Panc1 (cell line): ENCODE data around the gene PCNX1. TPM values are rescaled to one million over a fixed set of nuclear protein-coding genes. Genes with fewer than 3 reads are reported as not detected.

Experiments used
- ATAC-seq: fragments of 200-7000 bp; cut with Tn5 transposase; 2 replicates; pipeline ENCODE4 v1.9.1; 2020; ENCODE audit warnings: mild to moderate bottlenecking, moderate library complexity
- BruUV-seq: library from RNA; stranded (reverse); fragments of 400-500 nt; replicated peaks from 2 replicates; lab custom pipeline; 2021; lab: Mats Ljungman, UMichigan
- CTCF ChIA-PET: fragments of 300-600 bp; sonication (Branson Sonifier 250); formaldehyde crosslinking; loops from one replicate; lab custom pipeline; 2022; ENCODE audit warnings: antibody characterized with exemption; lab: Charles Lee
- POLR2A ChIA-PET: fragments of 300-600 bp; sonication (Branson Sonifier 250); formaldehyde crosslinking; loops from one replicate; lab custom pipeline; 2022; ENCODE audit warnings: antibody characterized with exemption; lab: Charles Lee
- DNase-seq: peaks from one replicate; pipeline ENCODE4 v3.0.0-alpha.2; 2010; ENCODE audit warnings: low read depth, low spot score
- H3K27ac ChIP-seq: 2 replicates; pipeline ENCODE4 v1.5.1; 2011; ENCODE audit warnings: mild to moderate bottlenecking, low read length, inconsistent platforms
- H3K27me3 ChIP-seq: fragments of 200-500 bp; sonication (Bioruptor generic); 2 replicates; pipeline ENCODE4 v1.6.0; 2014; ENCODE audit warnings: low read length, inconsistent platforms; ENCODE audit not compliant: control insufficient read depth, insufficient read depth
- H3K36me3 ChIP-seq: fragments of 200-500 bp; sonication (Bioruptor generic); 2 replicates; pipeline ENCODE4 v1.5.1; 2014; ENCODE audit warnings: inconsistent platforms, mild to moderate bottlenecking, low read length, moderate library complexity; ENCODE audit not compliant: control insufficient read depth, insufficient read depth
- H3K4me1 ChIP-seq: 2 replicates; pipeline ENCODE4 v1.5.1; 2011; ENCODE audit warnings: inconsistent platforms, mild to moderate bottlenecking, low read length, moderate library complexity; ENCODE audit not compliant: control insufficient read depth, insufficient read depth
- H3K4me3 ChIP-seq, 2 experiments: 2 replicates each; pipeline ENCODE4 v1.5.1; 2011 to 2012; ENCODE audit warnings: low read depth in 2 of 2, low read length in 2 of 2, mild to moderate bottlenecking in 2 of 2, inconsistent platforms in 1 of 2, moderate library complexity in 1 of 2
- H3K9me3 ChIP-seq: fragments of 200-500 bp; sonication (Bioruptor generic); 2 replicates; pipeline ENCODE4 v1.5.1; 2014; ENCODE audit warnings: low read depth, mild to moderate bottlenecking, inconsistent platforms, low read length, moderate library complexity; ENCODE audit not compliant: control insufficient read depth, insufficient read depth
- POLR2AphosphoS5 ChIP-seq: IDR thresholded peaks from 2 replicates; pipeline ENCODE4 v1.6.1; 2012; ENCODE audit warnings: mild to moderate bottlenecking, low read depth, low read length, moderate library complexity
- SIN3A ChIP-seq: IDR thresholded peaks from 2 replicates; pipeline ENCODE4 v1.6.1; 2012; ENCODE audit warnings: low read depth, mild to moderate bottlenecking, low read length, moderate library complexity, borderline replicate concordance; ENCODE audit not compliant: insufficient read depth
- TCF7L2 ChIP-seq: IDR thresholded peaks from 2 replicates; pipeline ENCODE4 v1.6.1; 2011; ENCODE audit warnings: mild to moderate bottlenecking, low read depth, low read length, inconsistent platforms
- in situ Hi-C: cut with HindIII; loops from 2 replicates; pipeline ENCODE4 v1.10.0; 2016; ENCODE audit warnings: low sequenced_read_pairs, low pct_unique_long_range_greater_than_20kb
- intact Hi-C: fragments of 100-400 bp; cut with micrococcal nuclease; formaldehyde crosslinking; loops from one replicate; pipeline ENCODE4 v1.10.0; 2022; ENCODE audit not compliant: unreplicated experiment
- total RNA-seq: library from RNA; stranded (reverse); gene quantifications from one replicate; pipeline ENCODE4 v1.2.1, GENCODE V29; 2021; ENCODE audit not compliant: unreplicated experiment
- TF ChIP-seq, protein P1 (sequence below): fragments of 450-650 bp; IDR thresholded peaks from 2 replicates; pipeline ENCODE4 v1.5.1; 2017; ENCODE audit warnings: mild to moderate bottlenecking
- TF ChIP-seq, protein P2 (sequence below), 2 experiments: IDR thresholded peaks; 2 replicates each; pipeline ENCODE4 v1.6.1; 2011 to 2012; ENCODE audit warnings: low read depth in 2 of 2, control low read depth in 1 of 2, low read length in 1 of 2, mild to moderate bottlenecking in 1 of 2, moderate library complexity in 1 of 2; ENCODE audit not compliant: insufficient read depth in 1 of 2

The PCNX1 gene
- total RNA-seq, 1 experiment from 2014 or later, result 30.5 TPM

DNA sequence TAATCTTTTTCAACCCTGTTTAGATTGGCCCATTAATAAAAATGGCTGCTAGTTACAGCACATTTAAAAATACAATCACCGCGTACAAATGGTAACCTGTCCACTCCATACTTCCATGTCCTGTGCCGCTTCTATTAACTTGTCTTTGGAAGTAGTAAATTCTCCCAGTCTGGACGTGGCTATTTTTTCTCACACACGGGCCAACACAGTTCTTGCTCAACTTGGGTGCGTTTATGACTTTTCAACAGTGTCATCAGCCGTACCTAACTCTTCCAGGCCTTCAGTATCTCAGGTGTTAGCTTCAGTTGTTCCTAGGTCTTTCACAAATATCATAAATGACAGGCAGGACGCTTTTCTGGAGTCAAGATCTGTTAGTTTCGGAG lies 475 bp upstream of the PCNX1 start:
- CTCF ChIA-PET, result no interaction called here
- no peaks in the 10 kb centered on the region for H3K27me3 ChIP-seq
- intact Hi-C loops (loop anchor here (5.0 kb wide), 1 partner anchor 66 kb away; no protein-coding TSS in a partner anchor), in situ Hi-C loops (no loop called here)
- TF ChIP-seq, protein P1, sequence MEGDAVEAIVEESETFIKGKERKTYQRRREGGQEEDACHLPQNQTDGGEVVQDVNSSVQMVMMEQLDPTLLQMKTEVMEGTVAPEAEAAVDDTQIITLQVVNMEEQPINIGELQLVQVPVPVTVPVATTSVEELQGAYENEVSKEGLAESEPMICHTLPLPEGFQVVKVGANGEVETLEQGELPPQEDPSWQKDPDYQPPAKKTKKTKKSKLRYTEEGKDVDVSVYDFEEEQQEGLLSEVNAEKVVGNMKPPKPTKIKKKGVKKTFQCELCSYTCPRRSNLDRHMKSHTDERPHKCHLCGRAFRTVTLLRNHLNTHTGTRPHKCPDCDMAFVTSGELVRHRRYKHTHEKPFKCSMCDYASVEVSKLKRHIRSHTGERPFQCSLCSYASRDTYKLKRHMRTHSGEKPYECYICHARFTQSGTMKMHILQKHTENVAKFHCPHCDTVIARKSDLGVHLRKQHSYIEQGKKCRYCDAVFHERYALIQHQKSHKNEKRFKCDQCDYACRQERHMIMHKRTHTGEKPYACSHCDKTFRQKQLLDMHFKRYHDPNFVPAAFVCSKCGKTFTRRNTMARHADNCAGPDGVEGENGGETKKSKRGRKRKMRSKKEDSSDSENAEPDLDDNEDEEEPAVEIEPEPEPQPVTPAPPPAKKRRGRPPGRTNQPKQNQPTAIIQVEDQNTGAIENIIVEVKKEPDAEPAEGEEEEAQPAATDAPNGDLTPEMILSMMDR, result no peak
- TF ChIP-seq, protein P2, sequence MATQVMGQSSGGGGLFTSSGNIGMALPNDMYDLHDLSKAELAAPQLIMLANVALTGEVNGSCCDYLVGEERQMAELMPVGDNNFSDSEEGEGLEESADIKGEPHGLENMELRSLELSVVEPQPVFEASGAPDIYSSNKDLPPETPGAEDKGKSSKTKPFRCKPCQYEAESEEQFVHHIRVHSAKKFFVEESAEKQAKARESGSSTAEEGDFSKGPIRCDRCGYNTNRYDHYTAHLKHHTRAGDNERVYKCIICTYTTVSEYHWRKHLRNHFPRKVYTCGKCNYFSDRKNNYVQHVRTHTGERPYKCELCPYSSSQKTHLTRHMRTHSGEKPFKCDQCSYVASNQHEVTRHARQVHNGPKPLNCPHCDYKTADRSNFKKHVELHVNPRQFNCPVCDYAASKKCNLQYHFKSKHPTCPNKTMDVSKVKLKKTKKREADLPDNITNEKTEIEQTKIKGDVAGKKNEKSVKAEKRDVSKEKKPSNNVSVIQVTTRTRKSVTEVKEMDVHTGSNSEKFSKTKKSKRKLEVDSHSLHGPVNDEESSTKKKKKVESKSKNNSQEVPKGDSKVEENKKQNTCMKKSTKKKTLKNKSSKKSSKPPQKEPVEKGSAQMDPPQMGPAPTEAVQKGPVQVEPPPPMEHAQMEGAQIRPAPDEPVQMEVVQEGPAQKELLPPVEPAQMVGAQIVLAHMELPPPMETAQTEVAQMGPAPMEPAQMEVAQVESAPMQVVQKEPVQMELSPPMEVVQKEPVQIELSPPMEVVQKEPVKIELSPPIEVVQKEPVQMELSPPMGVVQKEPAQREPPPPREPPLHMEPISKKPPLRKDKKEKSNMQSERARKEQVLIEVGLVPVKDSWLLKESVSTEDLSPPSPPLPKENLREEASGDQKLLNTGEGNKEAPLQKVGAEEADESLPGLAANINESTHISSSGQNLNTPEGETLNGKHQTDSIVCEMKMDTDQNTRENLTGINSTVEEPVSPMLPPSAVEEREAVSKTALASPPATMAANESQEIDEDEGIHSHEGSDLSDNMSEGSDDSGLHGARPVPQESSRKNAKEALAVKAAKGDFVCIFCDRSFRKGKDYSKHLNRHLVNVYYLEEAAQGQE (IDR thresholded peaks at IDR 0.05; ENCODE audit: insufficient read depth in 1 of 2, low read depth in 2 of 2, low read length in 1 of 2), result no peak
- TF ChIP-seq SIN3A, result no peak
- TF ChIP-seq POLR2AphosphoS5, result no peak
- TF ChIP-seq TCF7L2, result no peak
- TSS peak; percentile 88 for BruUV-seq
- peaks cover 10% of the 10 kb centered on the region for H3K4me1 ChIP-seq
- DNase-seq, result no peak
- no peak for ATAC-seq
- H3K36me3 ChIP-seq, result peaks cover 2% of the 10 kb centered on the region; the same call in 1 of the 2 replicates
- POLR2A ChIA-PET, result no interaction called here
- H3K9me3 ChIP-seq, result no peaks in the 10 kb centered on the region
- H3K27ac ChIP-seq, result peak overlapping the region; percentile 84
- peak overlapping the region; percentile 71 to 82 for H3K4me3 ChIP-seq

DNA sequence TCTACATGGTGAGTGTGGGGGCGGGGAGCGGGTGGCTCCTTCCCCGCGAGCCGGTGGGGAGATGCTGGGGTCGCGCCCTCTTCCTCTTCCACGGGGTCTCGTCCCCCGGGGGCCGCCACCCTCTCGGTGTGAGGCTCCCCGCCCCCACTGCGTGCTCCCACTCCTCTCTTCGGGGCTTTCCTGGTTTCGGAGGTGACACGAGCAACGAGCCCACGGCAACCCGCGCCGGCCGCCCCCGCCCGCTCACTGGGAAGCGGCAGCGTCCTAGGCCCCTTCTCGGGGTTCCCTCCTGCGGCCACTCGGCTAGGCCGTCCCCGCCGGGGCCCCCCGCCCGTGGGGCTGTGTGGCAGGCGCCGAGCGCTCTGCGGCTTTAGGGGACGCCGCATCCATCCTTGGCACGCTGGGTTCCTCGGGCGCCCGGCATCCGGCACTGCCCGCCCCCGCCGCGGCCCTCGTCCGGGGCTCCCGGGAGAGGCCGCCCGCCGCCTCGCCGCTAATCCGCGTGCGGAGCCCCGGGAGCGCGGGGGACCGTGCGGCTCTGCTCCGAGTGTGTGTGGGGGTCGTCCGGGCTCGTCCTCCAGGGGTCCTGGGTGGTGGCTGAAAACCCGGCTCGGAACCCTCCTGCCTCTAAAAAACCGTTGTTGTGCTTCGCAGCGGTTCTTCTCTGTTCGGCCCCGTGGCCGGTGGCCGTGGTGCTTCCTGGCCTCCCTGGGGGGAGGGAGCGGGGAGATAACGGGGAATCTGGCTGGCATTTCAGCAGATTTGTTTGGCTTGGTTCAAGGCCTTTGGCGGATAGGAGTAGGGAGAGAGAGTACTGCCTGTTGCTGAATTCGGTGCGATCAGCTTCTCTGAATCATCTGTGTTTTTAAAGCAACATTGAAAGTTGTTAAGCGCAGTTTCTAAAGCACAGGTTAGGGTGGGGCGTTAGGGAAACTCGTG lies 1.0 kb downstream of the PCNX1 start:
- in situ Hi-C loops (no loop called here), intact Hi-C loops (loop anchor here (5.0 kb wide), 1 partner anchor 64 kb away; no protein-coding TSS in a partner anchor)
- Histone ChIP-seq H3K27ac (peak overlapping the region; percentile 82), H3K4me1 (peaks cover 10% of the 10 kb centered on the region), H3K36me3 (peaks cover 2% of the 10 kb centered on the region; the same call in 1 of the 2 replicates), H3K27me3 (no peaks in the 10 kb centered on the region), H3K9me3 (no peaks in the 10 kb centered on the region), H3K4me3 (peak overlapping the region; percentile 82 to 83)
- POLR2A ChIA-PET, result interaction anchor here (0.6 kb wide), 1 partner anchor 267 kb away, joined by 6 read pairs; no protein-coding TSS in a partner anchor
- no peak for DNase-seq
- ATAC-seq, result peak; percentile 31
- BruUV-seq, result no TSS peak
- CTCF ChIA-PET, result interaction anchor here (0.9 kb wide), 1 partner anchor 90 kb away, joined by 3 read pairs; no protein-coding TSS in a partner anchor
- TF ChIP-seq, protein P2 (IDR thresholded peaks at IDR 0.05; ENCODE audit: insufficient read depth in 1 of 2, low read depth in 2 of 2, low read length in 1 of 2), result no peak
- TF ChIP-seq SIN3A (no peak), TCF7L2 (no peak), POLR2AphosphoS5 (no peak)
- TF ChIP-seq, protein P1, result no peak
